ENCODE measurements around the gene SP110. TPM values are rescaled to one million over a fixed set of nuclear protein-coding genes. Genes with fewer than 3 reads are reported as not detected.

Gene SP110
- total and polyA plus RNA-seq, 9 of the 15 experiments (the other 6 are each of a cell fraction or from before 2014, with no cell fraction given) = 3.6 to 11.0 (median 7.1) TPM

DNA sequence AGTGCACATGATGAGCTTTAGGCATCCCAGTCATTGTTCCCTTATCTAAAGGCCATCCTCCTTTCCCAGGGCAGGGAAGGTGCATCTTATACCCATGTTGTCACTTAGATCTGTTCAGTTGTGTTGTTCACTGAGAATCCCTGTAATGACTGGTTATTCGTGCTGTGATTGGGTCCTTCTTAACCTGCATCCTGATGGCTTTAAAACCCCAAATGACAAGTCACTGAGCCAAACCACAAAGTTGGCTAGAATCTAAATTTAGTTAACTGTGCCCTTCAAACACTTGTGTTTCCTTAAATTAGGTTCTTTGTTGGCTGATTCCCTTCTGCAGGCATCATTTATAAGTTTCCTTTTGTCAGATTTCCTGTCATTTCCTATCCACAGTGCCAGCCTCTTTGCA is 92.6 kb downstream of the SP110 start (continued):
- TF ChIP-seq ZNF766 (CRISPR knock-in tag; conservative IDR thresholded peaks at IDR 0.05) = no peak
- TF ChIP-seq ELF4 (CRISPR knock-in tag; IDR thresholded peaks at IDR 0.05) = no peak
- no peak for TF ChIP-seq CREB1 (IDR thresholded peaks at IDR 0.05)
- TF ChIP-seq CREB1 (CRISPR knock-in tag; IDR thresholded peaks at IDR 0.05) = no peak
- TF ChIP-seq ILK (tag; IDR thresholded peaks at IDR 0.05; ENCODE audit: borderline replicate concordance, low read depth) = no peak

DNA sequence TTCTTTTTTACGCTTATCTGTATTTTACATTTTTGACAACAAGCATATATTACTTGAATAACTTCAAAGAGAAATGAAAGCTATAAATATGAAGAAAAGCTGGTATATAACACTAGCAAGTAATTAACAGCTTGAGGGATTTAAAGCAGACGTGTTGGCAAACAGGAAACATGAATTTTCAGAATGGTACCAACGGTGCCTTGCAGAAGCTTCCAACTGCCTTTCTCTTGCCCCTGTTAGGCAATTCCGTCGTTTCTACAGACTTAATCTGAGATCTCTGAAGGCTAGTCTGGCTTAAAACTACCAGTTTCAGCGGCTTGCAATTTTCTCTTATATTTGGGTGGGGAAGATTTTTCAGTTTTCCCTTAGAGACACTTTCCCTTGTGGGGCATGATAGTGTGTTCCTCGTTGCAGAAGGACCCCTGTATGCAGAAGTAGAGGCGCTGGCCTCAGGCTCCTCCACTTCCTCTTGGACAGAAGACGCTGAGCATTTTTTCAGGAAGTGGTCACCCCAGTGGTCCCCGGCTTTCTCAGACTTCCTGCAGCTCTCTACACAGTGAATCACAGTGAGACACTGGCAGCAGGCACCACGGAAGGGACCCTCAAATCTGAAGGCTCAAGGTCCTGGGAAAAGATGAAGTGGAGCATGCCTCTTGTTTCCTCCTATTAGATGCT is 94.9 kb downstream of the SP110 start:
- Histone ChIP-seq H3K9ac (ENCODE audit: insufficient read depth in 1 of 2, low read depth in 2 of 2, low read length in 2 of 2) (no peak overlapping the region), H3K4me2 (ENCODE audit: insufficient read depth, low read length) (no peak overlapping the region), H2AFZ (ENCODE audit: low read depth, low read length) (peak overlapping the region; percentile 57; the same call in 1 of the 2 replicates), H3K4me1 (replicated peaks in 1 of 2; ENCODE audit: control insufficient read depth in 2 of 2, insufficient read depth in 2 of 2, low read length in 2 of 2) (no peaks in the 10 kb centered on the region), H4K20me1 (replicated peaks; ENCODE audit: control insufficient read depth, insufficient read depth, low read length) (no peaks in the 10 kb centered on the region), H3K27me3 (ENCODE audit: control insufficient read depth in 2 of 2, insufficient read depth in 2 of 2, low read length in 2 of 2) (no peaks in the 10 kb centered on the region), H3K27ac (ENCODE audit: extremely low read depth, low read depth, low read length) (no peak overlapping the region), H3K9me1 (ENCODE audit: control insufficient read depth, insufficient read depth, low read length) (no peaks in the 10 kb centered on the region), H3K36me3 (ENCODE audit: control insufficient read depth, insufficient read depth, low read length) (no peaks in the 10 kb centered on the region), H3K9me3 (replicated peaks; ENCODE audit: control insufficient read depth, insufficient read depth, low read depth, low read length) (no peaks in the 10 kb centered on the region), H3K79me2 (ENCODE audit: control insufficient read depth, insufficient read depth, low read length) (no peaks in the 10 kb centered on the region), H3K4me3 (no peak overlapping the region)
- ATAC-seq (no peak), FAIRE-seq (no peak), DNase-seq (ENCODE audit: extremely low read depth in 1 of 4, low spot score in 3 of 4) (no peak)
- in situ Hi-C loops (cut with MboI) (no loop called here), intact Hi-C loops (cut with micrococcal nuclease) (no loop called here)
- ChIA-PET CTCF (ENCODE audit: low intra/inter-chr PET ratio) (no interaction called here), POLR2A (no interaction called here)
- BruUV-seq (replicated peaks) = no TSS peak
- WGBS (ENCODE audit: insufficient coverage, low coverage, missing lambda C conversion rate) = 14% methylated on average over 11 of the region's 11 CpGs
- TF ChIP-seq SPI1 (IDR thresholded peaks at IDR 0.05; ENCODE audit: borderline replicate concordance, low read depth, low read length) (peak; percentile 74; the same call in 1 of the 2 replicates), TAF15 (IDR thresholded peaks at IDR 0.05; ENCODE audit: low read depth, low read length) (no peak)

Measured in K562 (cell line).